Ishikawa (cell line): Measurements from ENCODE around the gene CETP.

ENCODE experiments used
- CEBPB ChIP-seq: IDR thresholded peaks from 2 replicates; pipeline ENCODE4 v1.6.1; 2012
- CREB1 ChIP-seq: IDR thresholded peaks from 2 replicates; pipeline ENCODE4 v1.6.1; 2012; ENCODE audit warnings: low read depth
- EP300 ChIP-seq: IDR thresholded peaks from 2 replicates; pipeline ENCODE4 v1.6.1; 2012; ENCODE audit warnings: borderline replicate concordance
- FOXM1 ChIP-seq: IDR thresholded peaks from 2 replicates; pipeline ENCODE4 v1.6.1; 2012; ENCODE audit warnings: low read depth, borderline replicate concordance
- RAD21 ChIP-seq: IDR thresholded peaks from 2 replicates; pipeline ENCODE4 v1.6.1; 2012; ENCODE audit warnings: low read depth
- TAF1 ChIP-seq: IDR thresholded peaks from 2 replicates; pipeline ENCODE4 v1.6.1; 2012; ENCODE audit warnings: low read depth, mild to moderate bottlenecking
- ZBTB7A ChIP-seq: IDR thresholded peaks from 2 replicates; pipeline ENCODE4 v1.6.1; 2012; ENCODE audit warnings: low read depth
- TF ChIP-seq, protein P1 (sequence below): IDR thresholded peaks from 2 replicates; pipeline ENCODE4 v1.6.1; 2012

DNA sequence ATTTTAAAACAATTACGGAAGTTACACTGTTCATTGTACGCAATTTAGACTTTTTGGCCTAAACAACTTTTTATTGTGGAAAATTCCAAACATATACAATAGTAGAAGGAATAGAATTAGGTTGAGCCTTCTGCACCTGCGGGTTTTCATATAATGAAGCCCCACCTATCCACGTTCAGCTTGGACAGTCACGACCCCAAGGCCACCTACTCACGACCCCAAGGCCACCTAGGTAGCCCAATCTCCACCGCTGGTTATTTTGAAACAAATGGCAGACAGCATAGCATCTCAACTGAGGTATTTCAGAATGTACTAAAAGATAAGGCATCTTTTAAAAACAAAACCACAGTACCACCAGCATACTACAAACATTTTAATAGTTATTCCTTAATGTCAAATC lies 28.2 kb downstream of the CETP start:
- TF ChIP-seq, protein P1, sequence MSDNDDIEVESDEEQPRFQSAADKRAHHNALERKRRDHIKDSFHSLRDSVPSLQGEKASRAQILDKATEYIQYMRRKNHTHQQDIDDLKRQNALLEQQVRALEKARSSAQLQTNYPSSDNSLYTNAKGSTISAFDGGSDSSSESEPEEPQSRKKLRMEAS = no peak
- TF ChIP-seq CEBPB (no peak), TAF1 (no peak), RAD21 (no peak), CREB1 (no peak), EP300 (no peak), ZBTB7A (no peak), FOXM1 (no peak)
